Thyroid gland (tissue), 4 donors: ENCODE data around the gene DROSHA.

Experiments used
- CTCF ChIP-seq, 6 experiments: fragments of 200-600 bp in 3 of 6; fragments of 450-650 bp in 3 of 6; sonication (generic) in 3 of 6; IDR thresholded peaks; one replicate each; pipeline ENCODE4 v1.5.1; 2016 to 2019; ENCODE audit warnings: antibody characterized with exemption in 6 of 6, mild to moderate bottlenecking in 2 of 6, inconsistent platforms in 1 of 6, moderate library complexity in 1 of 6
- POLR2A ChIP-seq, 2 donors: fragments of 450-650 bp; IDR thresholded peaks; one replicate each; pipeline ENCODE4 v1.6.1; 2017; ENCODE audit warnings: antibody characterized with exemption in 2 of 2, mild to moderate bottlenecking in 2 of 2, moderate library complexity in 1 of 2

- TF ChIP-seq CTCF (IDR thresholded peaks at IDR 0.05), result no peak
- TF ChIP-seq POLR2A (IDR thresholded peaks at IDR 0.05), result no peak
Measured at GRCh38 chr5:31445041-31445600, 86.8 kb downstream of the DROSHA start.
